ENCODE results near the gene TLCD1. TPM values are rescaled to one million over a fixed set of nuclear protein-coding genes. Genes with fewer than 3 reads are reported as not detected.
"Not testable (repeated sequence)": the region's sequence is repeated elsewhere in the genome, so short reads cannot be mapped to it uniquely, and the experiment has no call there.

The TLCD1 gene
- total and polyA plus RNA-seq, 2 donors from 2014 or later: 25.3 to 30.0 TPM

- Histone ChIP-seq H3K9me3 (ENCODE audit: control insufficient read depth in 2 of 3, insufficient read depth in 1 of 3, low read length in 3 of 3) (no peaks in the 10 kb centered on the region), H3K9ac (ENCODE audit: low read length in 3 of 3) (no peak overlapping the region), H3K27ac (ENCODE audit: low read depth in 2 of 2, low read length in 2 of 2) (no peak overlapping the region), H3K4me3 (ENCODE audit: low read length in 3 of 3) (no peak overlapping the region), H3K27me3 (ENCODE audit: control insufficient read depth, insufficient read depth, low read length) (no peaks in the 10 kb centered on the region), H3K36me3 (ENCODE audit: control insufficient read depth in 2 of 3, insufficient read depth in 3 of 3, low read length in 3 of 3) (peaks cover 8 to 23% (median 16%) of the 10 kb centered on the region in 3 donors), H3K4me1 (ENCODE audit: control insufficient read depth in 2 of 3, insufficient read depth in 2 of 3, low read depth in 1 of 3, low read length in 3 of 3) (peaks cover 2 to 38% (median 11%) of the 10 kb centered on the region in 3 donors)
- no peak for FAIRE-seq
- TF ChIP-seq CTCF (IDR thresholded peaks at IDR 0.05; ENCODE audit: borderline replicate concordance, extremely low read depth, insufficient read depth): no peak
- intact Hi-C loops (cut with DNase I): no loop called here
- DNase-seq: no peak
Observed at GRCh38 chr17:28723159-28723835, 2.7 kb downstream of the TLCD1 start.

- Histone ChIP-seq H3K9ac (ENCODE audit: low read length in 3 of 3) (no peak overlapping the region), H3K4me3 (ENCODE audit: low read length in 3 of 3) (no peak overlapping the region), H3K4me1 (ENCODE audit: control insufficient read depth in 2 of 3, insufficient read depth in 2 of 3, low read depth in 1 of 3, low read length in 3 of 3) (peaks cover 2 to 37% (median 11%) of the 10 kb centered on the region in 3 donors), H3K27me3 (ENCODE audit: control insufficient read depth, insufficient read depth, low read length) (no peaks in the 10 kb centered on the region), H3K36me3 (ENCODE audit: control insufficient read depth in 2 of 3, insufficient read depth in 3 of 3, low read length in 3 of 3) (peaks cover 8 to 23% (median 16%) of the 10 kb centered on the region in 3 donors), H3K27ac (ENCODE audit: low read depth in 2 of 2, low read length in 2 of 2) (no peak overlapping the region), H3K9me3 (ENCODE audit: control insufficient read depth in 2 of 3, insufficient read depth in 1 of 3, low read length in 3 of 3) (no peaks in the 10 kb centered on the region)
- FAIRE-seq: no peak
- intact Hi-C loops (cut with DNase I): no loop called here
- no peak for DNase-seq
- no peak for TF ChIP-seq CTCF (IDR thresholded peaks at IDR 0.05; ENCODE audit: borderline replicate concordance, extremely low read depth, insufficient read depth)
Observed at GRCh38 chr17:28722417-28723158, 3.4 kb downstream of the TLCD1 start.

GRCh38 chr17:28720997-28721329 is 5.1 kb downstream of the TLCD1 start:
- H3K27ac ChIP-seq (ENCODE audit: low read depth in 2 of 2, low read length in 2 of 2); FAIRE-seq; H3K9me3 ChIP-seq (ENCODE audit: control insufficient read depth in 2 of 3, insufficient read depth in 1 of 3, low read length in 3 of 3); intact Hi-C loops (cut with DNase I); H3K27me3 ChIP-seq (ENCODE audit: control insufficient read depth, insufficient read depth, low read length): not testable (repeated sequence)
- Histone ChIP-seq H3K36me3 (ENCODE audit: control insufficient read depth in 2 of 3, insufficient read depth in 3 of 3, low read length in 3 of 3) (peaks cover 8 to 23% (median 16%) of the 10 kb centered on the region in 3 donors), H3K4me3 (ENCODE audit: low read length in 3 of 3) (peak overlapping the region; percentile 92 to 99 (median 96)), H3K4me1 (ENCODE audit: control insufficient read depth in 2 of 3, insufficient read depth in 2 of 3, low read depth in 1 of 3, low read length in 3 of 3) (peaks cover 6 to 44% (median 18%) of the 10 kb centered on the region in 3 donors), H3K9ac (ENCODE audit: low read length in 3 of 3) (peak overlapping the region in 2 of 3 donors; percentile 35 to 95)
- DNase-seq: peak in 1 of 5 donors; percentile 66

Data from kidney (tissue), 14 donors.